ENCODE measurements around the gene MCTP2. TPM values are rescaled to one million over a fixed set of nuclear protein-coding genes. Genes with fewer than 3 reads are reported as not detected.
"Not testable (repeated sequence)": the region's sequence is repeated elsewhere in the genome, so short reads cannot be mapped to it uniquely, and the experiment has no call there.

Gene MCTP2
- total RNA-seq, 5 donors from 2014 or later (not counting 1 experiment from before 2014, with no cell fraction given), result 16.0 to 31.3 (median 22.4) TPM

GRCh38 chr15:94238539-94239118, 7.3 kb downstream of the MCTP2 start:
- Mint-ChIP-seq H3K4me3 (no peak overlapping the region), H3K9me3 (no peaks in the 10 kb centered on the region), H3K27ac (peak overlapping the region; percentile 33 to 46), H3K4me1 (peaks cover 27 to 73% (median 36%) of the 10 kb centered on the region in 3 donors), H3K27me3 (no peaks in the 10 kb centered on the region), H3K36me3 (no peaks in the 10 kb centered on the region)
- peaks cover 0 to 3% of the 10 kb centered on the region in 2 experiments for H3K4me1 ChIP-seq (ENCODE audit: control insufficient read depth in 1 of 2, extremely low read depth in 1 of 2, insufficient read depth in 2 of 2, low read length in 2 of 2)
- H3K36me3 ChIP-seq (ENCODE audit: control insufficient read depth in 2 of 2, extremely low read depth in 1 of 2, insufficient read depth in 1 of 2, low read length in 1 of 2), result no peaks in the 10 kb centered on the region
- POLR2A ChIA-PET, result interaction anchor here in 1 of 2 donors (0.7 kb wide), 1 partner anchor 52 kb away, joined by 3 read pairs; no protein-coding TSS in a partner anchor
- DNase-seq (peak in 2 of 35 experiments; percentile 12 to 15), ATAC-seq (replicated peaks in 1 of 4) (peak in 2 of 4 experiments; percentile 23 to 36)
- no peak overlapping the region for H3K4me3 ChIP-seq (ENCODE audit: control insufficient read depth in 1 of 2, extremely low read depth in 1 of 2, low read length in 1 of 2)
- H3K27ac ChIP-seq (ENCODE audit: low read length), result no peak overlapping the region
- no peaks in the 10 kb centered on the region for H3K27me3 ChIP-seq (replicated peaks in 1 of 2; ENCODE audit: control insufficient read depth in 2 of 2, extremely low read depth in 1 of 2, insufficient read depth in 2 of 2, low read length in 1 of 2)
- 30% methylated on average over 2 of the region's 4 CpGs for WGBS (ENCODE audit: insufficient coverage)
- CTCF ChIA-PET, result interaction anchor here in 1 of 2 donors (0.5 to 1.2 kb wide), 2 partner anchors 9 to 106 kb away, joined by 3 to 4 read pairs; no protein-coding TSS in a partner anchor
- no peaks in the 10 kb centered on the region for H3K9me3 ChIP-seq

GRCh38 chr15:94239474-94239873, 8.1 kb downstream of the MCTP2 start:
- POLR2A ChIA-PET, result no interaction called here
- H3K27ac Mint-ChIP-seq, result peak overlapping the region in 1 of 2 donors; percentile 15
- H3K9me3 Mint-ChIP-seq, result no peaks in the 10 kb centered on the region
- H3K4me1 ChIP-seq (ENCODE audit: control insufficient read depth in 1 of 2, extremely low read depth in 1 of 2, insufficient read depth in 2 of 2, low read length in 2 of 2), result peaks cover 0 to 3% of the 10 kb centered on the region in 2 experiments
- H3K27ac ChIP-seq (ENCODE audit: low read length), result no peak overlapping the region
- H3K4me3 ChIP-seq (ENCODE audit: control insufficient read depth in 1 of 2, extremely low read depth in 1 of 2, low read length in 1 of 2), result no peak overlapping the region
- H3K36me3 Mint-ChIP-seq, result no peaks in the 10 kb centered on the region
- no peak overlapping the region for H3K4me3 Mint-ChIP-seq
- ATAC-seq (replicated peaks in 1 of 4) (no peak), DNase-seq (no peak)
- H3K27me3 ChIP-seq (replicated peaks in 1 of 2; ENCODE audit: control insufficient read depth in 2 of 2, extremely low read depth in 1 of 2, insufficient read depth in 2 of 2, low read length in 1 of 2), result no peaks in the 10 kb centered on the region
- CTCF ChIA-PET, result interaction anchor here in 1 of 2 donors (0.5 to 1.2 kb wide), 3 partner anchors 9 to 1442 kb away, joined by 3 to 6 read pairs (median 4); no protein-coding TSS in a partner anchor
- no peaks in the 10 kb centered on the region for H3K9me3 ChIP-seq
- H3K4me1 Mint-ChIP-seq, result peaks cover 27 to 66% (median 31%) of the 10 kb centered on the region in 3 donors
- H3K36me3 ChIP-seq (ENCODE audit: control insufficient read depth in 2 of 2, extremely low read depth in 1 of 2, insufficient read depth in 1 of 2, low read length in 1 of 2), result no peaks in the 10 kb centered on the region
- no CpG with 5 or more reads among the region's 2 CpGs for WGBS (ENCODE audit: insufficient coverage)
- H3K27me3 Mint-ChIP-seq, result no peaks in the 10 kb centered on the region

- Mint-ChIP-seq H3K4me1 (peaks cover 26 to 59% (median 30%) of the 10 kb centered on the region in 3 donors), H3K9me3 (no peaks in the 10 kb centered on the region), H3K4me3 (no peak overlapping the region), H3K27ac (no peak overlapping the region), H3K27me3 (no peaks in the 10 kb centered on the region), H3K36me3 (no peaks in the 10 kb centered on the region)
- ChIA-PET CTCF (no interaction called here), POLR2A (no interaction called here)
- Histone ChIP-seq H3K27me3 (replicated peaks in 1 of 2; ENCODE audit: control insufficient read depth in 2 of 2, extremely low read depth in 1 of 2, insufficient read depth in 2 of 2, low read length in 1 of 2) (no peaks in the 10 kb centered on the region), H3K4me1 (ENCODE audit: control insufficient read depth in 1 of 2, extremely low read depth in 1 of 2, insufficient read depth in 2 of 2, low read length in 2 of 2) (peaks cover 0 to 3% of the 10 kb centered on the region in 2 experiments), H3K27ac (ENCODE audit: low read length) (no peak overlapping the region), H3K9me3 (no peaks in the 10 kb centered on the region), H3K4me3 (ENCODE audit: control insufficient read depth in 1 of 2, extremely low read depth in 1 of 2, low read length in 1 of 2) (no peak overlapping the region), H3K36me3 (ENCODE audit: control insufficient read depth in 2 of 2, extremely low read depth in 1 of 2, insufficient read depth in 1 of 2, low read length in 1 of 2) (no peaks in the 10 kb centered on the region)
- no peak for ATAC-seq (replicated peaks in 1 of 4)
- no peak for DNase-seq
- no CpG with 5 or more reads among the region's 2 CpGs for WGBS (ENCODE audit: insufficient coverage)
These were observed 9.1 kb downstream of the MCTP2 start for GRCh38 chr15:94240480-94240879.

- Mint-ChIP-seq H3K9me3 (no peaks in the 10 kb centered on the region), H3K4me1 (peaks cover 10 to 51% (median 25%) of the 10 kb centered on the region in 3 donors), H3K4me3 (no peak overlapping the region), H3K27ac (peak overlapping the region in 1 of 2 donors; percentile 23), H3K36me3 (no peaks in the 10 kb centered on the region), H3K27me3 (no peaks in the 10 kb centered on the region)
- WGBS (ENCODE audit: insufficient coverage), result no CpG with 5 or more reads among the region's 2 CpGs
- ATAC-seq (replicated peaks in 1 of 4) (no peak), DNase-seq (no peak)
- no peaks in the 10 kb centered on the region for H3K27me3 ChIP-seq (replicated peaks in 1 of 2; ENCODE audit: control insufficient read depth in 2 of 2, extremely low read depth in 1 of 2, insufficient read depth in 2 of 2, low read length in 1 of 2)
- H3K9me3 ChIP-seq, result no peaks in the 10 kb centered on the region
- ChIA-PET CTCF (no interaction called here), POLR2A (no interaction called here)
- no peak overlapping the region for H3K27ac ChIP-seq (ENCODE audit: low read length)
- no peaks in the 10 kb centered on the region for H3K36me3 ChIP-seq (ENCODE audit: control insufficient read depth in 2 of 2, extremely low read depth in 1 of 2, insufficient read depth in 1 of 2, low read length in 1 of 2)
- no peak overlapping the region for H3K4me3 ChIP-seq (ENCODE audit: control insufficient read depth in 1 of 2, extremely low read depth in 1 of 2, low read length in 1 of 2)
- H3K4me1 ChIP-seq (ENCODE audit: control insufficient read depth in 1 of 2, extremely low read depth in 1 of 2, insufficient read depth in 2 of 2, low read length in 2 of 2), result peaks cover 0 to 3% of the 10 kb centered on the region in 2 experiments
These were observed 10.9 kb downstream of the MCTP2 start for GRCh38 chr15:94242257-94242656.

- POLR2A ChIA-PET; H3K27me3 Mint-ChIP-seq; H3K9me3 ChIP-seq; H3K27me3 ChIP-seq (replicated peaks in 1 of 2; ENCODE audit: control insufficient read depth in 2 of 2, extremely low read depth in 1 of 2, insufficient read depth in 2 of 2, low read length in 1 of 2); H3K36me3 Mint-ChIP-seq; H3K4me1 ChIP-seq (ENCODE audit: control insufficient read depth in 1 of 2, extremely low read depth in 1 of 2, insufficient read depth in 2 of 2, low read length in 2 of 2); CTCF ChIA-PET; H3K4me3 Mint-ChIP-seq; ATAC-seq (replicated peaks in 1 of 4); H3K9me3 Mint-ChIP-seq; H3K36me3 ChIP-seq (ENCODE audit: control insufficient read depth in 2 of 2, extremely low read depth in 1 of 2, insufficient read depth in 1 of 2, low read length in 1 of 2); DNase-seq; H3K27ac Mint-ChIP-seq; H3K4me3 ChIP-seq (ENCODE audit: control insufficient read depth in 1 of 2, extremely low read depth in 1 of 2, low read length in 1 of 2); H3K27ac ChIP-seq (ENCODE audit: low read length): not testable (repeated sequence)
- H3K4me1 Mint-ChIP-seq, result peaks cover 12 to 47% (median 23%) of the 10 kb centered on the region in 3 donors
- WGBS (ENCODE audit: insufficient coverage), result 97% methylated on average over 28 of the region's 33 CpGs
These were observed 11.6 kb downstream of the MCTP2 start for GRCh38 chr15:94243003-94243402.

GRCh38 chr15:94243418-94243817, 12.1 kb downstream of the MCTP2 start:
- H3K4me1 Mint-ChIP-seq, result peaks cover 14 to 47% (median 21%) of the 10 kb centered on the region in 3 donors
- ATAC-seq (replicated peaks in 1 of 4) (no peak), DNase-seq (no peak)
- 100% methylated on average over 9 of the region's 24 CpGs for WGBS (ENCODE audit: insufficient coverage)
- Histone ChIP-seq H3K36me3 (ENCODE audit: control insufficient read depth in 2 of 2, extremely low read depth in 1 of 2, insufficient read depth in 1 of 2, low read length in 1 of 2) (no peaks in the 10 kb centered on the region), H3K4me3 (ENCODE audit: control insufficient read depth in 1 of 2, extremely low read depth in 1 of 2, low read length in 1 of 2) (no peak overlapping the region), H3K27me3 (replicated peaks in 1 of 2; ENCODE audit: control insufficient read depth in 2 of 2, extremely low read depth in 1 of 2, insufficient read depth in 2 of 2, low read length in 1 of 2) (no peaks in the 10 kb centered on the region), H3K27ac (ENCODE audit: low read length) (no peak overlapping the region), H3K4me1 (ENCODE audit: control insufficient read depth in 1 of 2, extremely low read depth in 1 of 2, insufficient read depth in 2 of 2, low read length in 2 of 2) (peaks cover 0 to 2% of the 10 kb centered on the region in 2 experiments), H3K9me3 (no peaks in the 10 kb centered on the region)
- no peaks in the 10 kb centered on the region for H3K9me3 Mint-ChIP-seq
- ChIA-PET CTCF (no interaction called here), POLR2A (no interaction called here)
- no peaks in the 10 kb centered on the region for H3K27me3 Mint-ChIP-seq
- H3K4me3 Mint-ChIP-seq, result no peak overlapping the region
- no peak overlapping the region for H3K27ac Mint-ChIP-seq
- H3K36me3 Mint-ChIP-seq, result no peaks in the 10 kb centered on the region
